Central memory CD8-positive, alpha-beta T cell (primary cell): Measurements from ENCODE around the gene PLCB1.

Experiments
- ATAC-seq: fragments of 150-1000 bp; cut with Tn5 transposase; replicated peaks from 2 replicates; pipeline ENCODE4 v1.10.0; 2022; ENCODE audit warnings: mild to moderate bottlenecking, moderate FRiP score, moderate number of reproducible peaks; ENCODE audit not compliant: poor library complexity, severe bottlenecking; ENCODE audit errors: extremely low read depth
- DNase-seq, 2 donors: peaks; one replicate each; pipeline ENCODE4 v3.0.0; 2021; ENCODE audit warnings: low spot score in 2 of 2
- H3K27ac Mint-ChIP-seq: one replicate; pipeline ENCODE4 v1.8.0; 2022; ENCODE audit warnings: low read depth, mild to moderate bottlenecking, moderate library complexity, mixed read lengths
- H3K27me3 Mint-ChIP-seq: one replicate; pipeline ENCODE4 v1.8.0; 2022; ENCODE audit warnings: mixed read lengths
- H3K36me3 Mint-ChIP-seq: one replicate; pipeline ENCODE4 v1.8.0; 2022; ENCODE audit warnings: mild to moderate bottlenecking, moderate library complexity, mixed read lengths; ENCODE audit not compliant: insufficient read depth
- H3K4me1 Mint-ChIP-seq: one replicate; pipeline ENCODE4 v1.8.0; 2022; ENCODE audit warnings: mixed read lengths
- H3K4me3 Mint-ChIP-seq: one replicate; pipeline ENCODE4 v1.8.0; 2022; ENCODE audit warnings: mild to moderate bottlenecking, moderate library complexity, mixed read lengths
- H3K9me3 Mint-ChIP-seq: one replicate; pipeline ENCODE4 v1.8.0; 2022; ENCODE audit warnings: mixed read lengths

Gene PLCB1

DNA sequence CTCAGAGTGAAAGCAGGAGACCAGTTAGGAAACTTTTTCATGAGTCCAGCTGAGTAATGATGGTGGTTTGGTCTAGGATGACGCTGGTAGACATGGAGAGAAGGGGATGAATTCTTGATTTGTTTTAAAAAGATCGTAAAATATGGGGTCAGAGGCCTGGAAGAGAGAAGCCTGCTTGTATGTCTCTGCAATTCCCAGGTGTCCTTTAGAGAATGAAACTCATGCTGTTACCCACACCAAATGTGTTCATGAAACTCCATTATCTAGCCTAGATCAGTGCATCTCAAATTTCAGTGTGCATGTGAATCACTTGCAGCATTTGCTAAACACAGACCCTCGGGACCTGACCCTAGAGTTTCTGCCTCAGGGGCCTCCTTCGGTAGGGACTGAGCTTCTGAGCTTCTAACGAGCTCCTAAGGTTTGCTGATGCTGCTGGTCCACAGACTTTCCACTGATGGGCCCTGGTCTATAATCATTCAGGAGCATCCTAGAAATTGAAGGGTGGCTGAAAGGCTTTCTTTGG, 634.9 kb downstream of the PLCB1 start:
- Mint-ChIP-seq H3K4me3 (no peak overlapping the region), H3K4me1 (no peaks in the 10 kb centered on the region), H3K27ac (no peak overlapping the region), H3K9me3 (no peaks in the 10 kb centered on the region), H3K27me3 (no peaks in the 10 kb centered on the region), H3K36me3 (peaks cover 19% of the 10 kb centered on the region)
- DNase-seq (no peak), ATAC-seq (no peak)

DNA sequence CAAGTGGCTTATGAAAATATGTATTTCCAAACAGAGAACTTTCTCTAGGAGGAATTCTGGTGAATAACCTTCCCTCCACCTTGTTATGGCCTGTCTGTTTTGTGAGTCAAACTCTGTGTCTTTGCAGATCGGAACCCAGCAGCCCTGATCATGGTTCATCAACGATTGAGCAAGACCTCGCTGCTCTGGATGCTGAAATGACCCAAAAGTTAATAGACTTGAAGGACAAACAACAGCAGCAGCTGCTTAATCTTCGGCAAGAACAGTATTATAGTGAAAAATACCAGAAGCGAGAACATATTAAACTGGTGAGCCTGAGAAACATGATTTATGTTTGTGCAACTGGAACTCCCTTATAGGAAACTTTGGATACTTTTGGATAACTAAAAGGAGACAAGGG, 642.3 kb downstream of the PLCB1 start:
- Mint-ChIP-seq H3K9me3 (no peaks in the 10 kb centered on the region), H3K4me3 (no peak overlapping the region), H3K27me3 (no peaks in the 10 kb centered on the region), H3K36me3 (peaks cover 10% of the 10 kb centered on the region), H3K27ac (no peak overlapping the region), H3K4me1 (no peaks in the 10 kb centered on the region)
- no peak for ATAC-seq
- no peak for DNase-seq

GRCh38 chr20:8777911-8778310, 645.8 kb downstream of the PLCB1 start:
- DNase-seq (no peak), ATAC-seq (no peak)
- no peak overlapping the region for H3K4me3 Mint-ChIP-seq
- no peak overlapping the region for H3K27ac Mint-ChIP-seq
- H3K36me3 Mint-ChIP-seq: peaks cover 5% of the 10 kb centered on the region
- no peaks in the 10 kb centered on the region for H3K27me3 Mint-ChIP-seq
- no peaks in the 10 kb centered on the region for H3K4me1 Mint-ChIP-seq
- no peaks in the 10 kb centered on the region for H3K9me3 Mint-ChIP-seq

GRCh38 chr20:8778387-8778786, 646.3 kb downstream of the PLCB1 start:
- Mint-ChIP-seq H3K27ac (no peak overlapping the region), H3K9me3 (no peaks in the 10 kb centered on the region), H3K36me3 (peaks cover 5% of the 10 kb centered on the region), H3K4me3 (no peak overlapping the region), H3K27me3 (no peaks in the 10 kb centered on the region), H3K4me1 (no peaks in the 10 kb centered on the region)
- ATAC-seq (no peak), DNase-seq (no peak)

- H3K36me3 Mint-ChIP-seq: no peaks in the 10 kb centered on the region
- DNase-seq (no peak), ATAC-seq (no peak)
- no peaks in the 10 kb centered on the region for H3K4me1 Mint-ChIP-seq
- H3K27me3 Mint-ChIP-seq: no peaks in the 10 kb centered on the region
- no peak overlapping the region for H3K27ac Mint-ChIP-seq
- no peak overlapping the region for H3K4me3 Mint-ChIP-seq
- no peaks in the 10 kb centered on the region for H3K9me3 Mint-ChIP-seq
Observed at GRCh38 chr20:8780915-8781314, 648.8 kb downstream of the PLCB1 start.

DNA sequence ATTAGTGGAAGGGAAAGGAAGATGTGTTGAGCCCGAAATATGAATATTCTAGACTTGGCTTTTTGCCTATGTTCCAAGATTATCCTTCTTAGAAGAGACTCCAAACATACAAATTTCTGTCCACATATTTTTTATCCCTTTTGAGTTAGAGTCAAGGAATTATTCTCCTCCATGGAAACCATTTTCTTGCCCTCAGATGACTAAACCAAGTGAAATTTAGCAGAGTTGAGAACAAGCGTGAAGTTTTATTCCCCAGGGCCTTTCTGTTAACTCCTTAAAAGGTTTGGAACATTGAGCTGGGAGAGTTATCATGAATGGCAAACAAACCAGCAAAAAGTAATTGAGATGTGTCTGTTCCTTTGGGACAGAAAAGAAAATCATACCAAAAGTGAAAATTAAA, 650.7 kb downstream of the PLCB1 start:
- Mint-ChIP-seq H3K9me3 (no peaks in the 10 kb centered on the region), H3K27me3 (no peaks in the 10 kb centered on the region), H3K4me1 (no peaks in the 10 kb centered on the region), H3K27ac (no peak overlapping the region), H3K36me3 (no peaks in the 10 kb centered on the region), H3K4me3 (no peak overlapping the region)
- no peak for DNase-seq
- ATAC-seq: no peak

DNA sequence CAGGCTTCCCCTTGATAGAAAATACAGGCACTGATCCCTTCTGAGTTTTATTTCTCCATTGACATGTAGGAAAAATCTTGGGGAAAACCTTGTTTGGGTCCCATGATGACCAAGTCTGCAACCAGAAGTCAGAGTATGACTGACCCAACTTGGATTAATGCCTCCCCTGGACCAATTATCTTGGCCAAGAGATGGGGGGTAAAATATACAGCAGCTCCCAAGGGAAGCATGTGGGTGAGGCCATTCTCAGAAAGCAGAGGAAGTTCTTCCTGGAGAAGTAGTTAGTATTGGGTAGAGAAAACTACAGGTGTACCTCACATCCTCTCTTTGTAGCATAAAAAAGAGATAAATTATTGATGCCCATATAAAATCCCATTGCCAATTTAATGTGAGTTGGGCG, 651.7 kb downstream of the PLCB1 start:
- DNase-seq (no peak), ATAC-seq (no peak)
- no peak overlapping the region for H3K4me3 Mint-ChIP-seq
- no peaks in the 10 kb centered on the region for H3K27me3 Mint-ChIP-seq
- no peak overlapping the region for H3K27ac Mint-ChIP-seq
- no peaks in the 10 kb centered on the region for H3K4me1 Mint-ChIP-seq
- no peaks in the 10 kb centered on the region for H3K9me3 Mint-ChIP-seq
- no peaks in the 10 kb centered on the region for H3K36me3 Mint-ChIP-seq

GRCh38 chr20:8786383-8786782, 654.3 kb downstream of the PLCB1 start:
- DNase-seq: no peak
- no peak for ATAC-seq
- no peaks in the 10 kb centered on the region for H3K27me3 Mint-ChIP-seq
- no peaks in the 10 kb centered on the region for H3K9me3 Mint-ChIP-seq
- H3K27ac Mint-ChIP-seq: no peak overlapping the region
- H3K4me3 Mint-ChIP-seq: no peak overlapping the region
- H3K4me1 Mint-ChIP-seq: no peaks in the 10 kb centered on the region
- H3K36me3 Mint-ChIP-seq: no peaks in the 10 kb centered on the region

GRCh38 chr20:8787090-8787489, 655.0 kb downstream of the PLCB1 start:
- H3K4me3 Mint-ChIP-seq: no peak overlapping the region
- no peaks in the 10 kb centered on the region for H3K4me1 Mint-ChIP-seq
- no peak for DNase-seq
- no peaks in the 10 kb centered on the region for H3K27me3 Mint-ChIP-seq
- no peak for ATAC-seq
- peaks cover 1% of the 10 kb centered on the region for H3K36me3 Mint-ChIP-seq
- H3K27ac Mint-ChIP-seq: no peak overlapping the region
- H3K9me3 Mint-ChIP-seq: no peaks in the 10 kb centered on the region

GRCh38 chr20:8788275-8788674, 656.2 kb downstream of the PLCB1 start:
- Mint-ChIP-seq H3K4me3 (no peak overlapping the region), H3K4me1 (no peaks in the 10 kb centered on the region), H3K9me3 (no peaks in the 10 kb centered on the region), H3K36me3 (peaks cover 4% of the 10 kb centered on the region), H3K27me3 (no peaks in the 10 kb centered on the region), H3K27ac (no peak overlapping the region)
- DNase-seq (no peak), ATAC-seq (no peak)

GRCh38 chr20:8788831-8789230, 656.8 kb downstream of the PLCB1 start:
- no peak overlapping the region for H3K27ac Mint-ChIP-seq
- H3K36me3 Mint-ChIP-seq: peaks cover 4% of the 10 kb centered on the region
- no peaks in the 10 kb centered on the region for H3K27me3 Mint-ChIP-seq
- DNase-seq (no peak), ATAC-seq (no peak)
- no peak overlapping the region for H3K4me3 Mint-ChIP-seq
- no peaks in the 10 kb centered on the region for H3K4me1 Mint-ChIP-seq
- no peaks in the 10 kb centered on the region for H3K9me3 Mint-ChIP-seq

- Mint-ChIP-seq H3K9me3 (no peaks in the 10 kb centered on the region), H3K4me3 (no peak overlapping the region), H3K36me3 (peaks cover 4% of the 10 kb centered on the region), H3K27ac (no peak overlapping the region), H3K27me3 (no peaks in the 10 kb centered on the region), H3K4me1 (no peaks in the 10 kb centered on the region)
- DNase-seq (no peak), ATAC-seq (no peak)
Observed at GRCh38 chr20:8790442-8791074, 658.5 kb downstream of the PLCB1 start.

- H3K9me3 Mint-ChIP-seq: no peaks in the 10 kb centered on the region
- H3K4me3 Mint-ChIP-seq: no peak overlapping the region
- peaks cover 8% of the 10 kb centered on the region for H3K36me3 Mint-ChIP-seq
- H3K27me3 Mint-ChIP-seq: no peaks in the 10 kb centered on the region
- no peak overlapping the region for H3K27ac Mint-ChIP-seq
- H3K4me1 Mint-ChIP-seq: no peaks in the 10 kb centered on the region
- ATAC-seq (no peak), DNase-seq (no peak)
Observed at GRCh38 chr20:8795404-8795803, 663.3 kb downstream of the PLCB1 start.
